Duodenal mucosa (tissue), 2 donors: ENCODE data around the gene MECR.
A peak's percentile ranks its signal among the peaks of the same experiment; 100 is the strongest.

ENCODE experiments used
- H3K27ac ChIP-seq: one replicate; pipeline ENCODE4 v1.7.0; 2013; ENCODE audit warnings: low read depth, low read length
- H3K27me3 ChIP-seq, 2 donors: one replicate each; pipeline ENCODE4 v1.7.0; 2013; ENCODE audit warnings: low read length in 2 of 2, control low read depth in 1 of 2; ENCODE audit not compliant: insufficient read depth in 2 of 2, control insufficient read depth in 1 of 2
- H3K36me3 ChIP-seq, 2 donors: one replicate each; pipeline ENCODE4 v1.7.0; 2013; ENCODE audit warnings: low read length in 2 of 2, control low read depth in 1 of 2; ENCODE audit not compliant: insufficient read depth in 2 of 2, control insufficient read depth in 1 of 2
- H3K4me1 ChIP-seq, 2 donors: one replicate each; pipeline ENCODE4 v1.7.0; 2013; ENCODE audit warnings: low read length in 2 of 2, control low read depth in 1 of 2; ENCODE audit not compliant: insufficient read depth in 2 of 2, control insufficient read depth in 1 of 2
- H3K4me3 ChIP-seq, 2 donors: one replicate each; pipeline ENCODE4 v1.7.0; 2013; ENCODE audit warnings: low read length in 2 of 2, low read depth in 1 of 2
- H3K9ac ChIP-seq, 2 donors: one replicate each; pipeline ENCODE4 v1.7.0; 2013; ENCODE audit warnings: low read length in 2 of 2, low read depth in 1 of 2
- H3K9me3 ChIP-seq, 2 donors: one replicate each; pipeline ENCODE4 v1.7.0; 2013; ENCODE audit warnings: low read length in 2 of 2, control low read depth in 1 of 2; ENCODE audit not compliant: control insufficient read depth in 1 of 2

Gene MECR

GRCh38 chr1:29245876-29246275 lies 15.1 kb upstream of the MECR start:
- Histone ChIP-seq H3K4me1 (no peaks in the 10 kb centered on the region), H3K9ac (no peak overlapping the region), H3K4me3 (no peak overlapping the region), H3K27ac (no peak overlapping the region), H3K27me3 (peaks cover 0 to 3% of the 10 kb centered on the region in 2 donors), H3K9me3 (no peaks in the 10 kb centered on the region), H3K36me3 (no peaks in the 10 kb centered on the region)

DNA sequence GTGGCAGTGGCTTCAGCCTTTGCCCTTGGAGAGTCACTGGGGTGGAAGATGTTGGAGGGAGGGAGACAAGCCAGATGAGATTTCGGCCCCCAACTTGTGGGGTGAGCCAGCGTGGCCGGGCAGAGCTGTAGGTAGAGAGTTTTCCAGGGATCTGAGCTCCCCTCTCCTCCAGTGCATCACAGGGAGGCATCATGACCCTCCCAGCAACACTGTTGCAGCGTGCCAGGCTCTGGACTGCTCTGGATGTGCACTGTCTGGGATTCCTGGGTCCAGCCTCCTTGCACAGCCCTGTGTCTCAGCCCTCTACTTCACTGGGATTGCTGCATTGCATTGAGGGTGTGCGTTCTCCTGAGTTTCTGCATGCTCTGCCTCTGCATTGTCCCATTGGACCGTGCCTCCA lies 14.5 kb upstream of the MECR start:
- H3K9me3 ChIP-seq = no peaks in the 10 kb centered on the region
- H3K4me1 ChIP-seq = no peaks in the 10 kb centered on the region
- peaks cover 0 to 4% of the 10 kb centered on the region in 2 donors for H3K27me3 ChIP-seq
- H3K9ac ChIP-seq = no peak overlapping the region
- H3K27ac ChIP-seq = no peak overlapping the region
- no peaks in the 10 kb centered on the region for H3K36me3 ChIP-seq
- H3K4me3 ChIP-seq = no peak overlapping the region

- peaks cover 9 to 19% of the 10 kb centered on the region in 2 donors for H3K27me3 ChIP-seq
- no peaks in the 10 kb centered on the region for H3K4me1 ChIP-seq
- no peak overlapping the region for H3K27ac ChIP-seq
- H3K4me3 ChIP-seq = no peak overlapping the region
- H3K36me3 ChIP-seq = no peaks in the 10 kb centered on the region
- H3K9me3 ChIP-seq = no peaks in the 10 kb centered on the region
- H3K9ac ChIP-seq = no peak overlapping the region
Measured at GRCh38 chr1:29243871-29244200, 13.1 kb upstream of the MECR start.

DNA sequence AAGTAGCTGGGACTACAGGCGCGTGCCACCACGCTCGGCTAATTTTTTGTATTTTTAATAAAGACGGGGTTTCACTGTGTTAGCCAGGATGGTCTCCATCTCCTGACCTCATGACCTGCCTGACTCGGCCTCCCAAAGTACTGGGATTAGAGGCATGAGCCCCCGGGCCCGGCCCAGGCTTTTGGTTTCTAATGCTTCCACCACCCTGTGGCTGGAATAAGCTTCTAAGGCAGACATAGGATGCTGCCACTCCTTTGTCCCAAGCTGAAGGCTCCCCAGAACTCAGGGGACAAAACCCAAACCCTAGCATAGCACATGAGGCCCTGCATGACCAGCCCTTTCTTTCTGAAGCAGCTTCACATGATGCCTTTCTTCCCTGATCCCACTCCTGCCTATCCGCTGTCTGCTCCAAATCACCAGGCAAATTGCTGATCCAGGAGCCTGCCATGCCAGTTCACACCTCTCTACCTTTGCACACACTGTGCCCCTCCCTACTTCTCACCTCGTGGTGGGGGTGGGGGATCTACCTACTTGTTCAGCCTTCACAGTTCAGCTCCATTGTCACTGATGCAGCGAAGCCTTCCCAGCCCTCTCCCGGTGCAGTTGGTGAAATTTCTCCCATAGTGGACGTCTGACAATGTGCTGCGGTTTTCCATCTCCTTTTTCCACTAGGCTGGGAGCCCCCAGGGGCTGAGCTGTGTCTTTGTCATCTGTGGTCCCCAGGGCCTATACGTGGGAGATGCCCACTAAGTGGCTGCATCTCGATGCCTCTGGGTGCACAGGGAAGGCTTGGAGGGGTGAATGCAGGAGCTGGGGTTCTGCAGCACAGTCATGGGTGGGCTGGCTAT lies 12.5 kb upstream of the MECR start:
- Histone ChIP-seq H3K9me3 (no peaks in the 10 kb centered on the region), H3K27ac (no peak overlapping the region), H3K36me3 (no peaks in the 10 kb centered on the region), H3K27me3 (peaks cover 15 to 24% of the 10 kb centered on the region in 2 donors), H3K4me3 (no peak overlapping the region), H3K9ac (no peak overlapping the region), H3K4me1 (peaks cover 0 to 3% of the 10 kb centered on the region in 2 donors)

DNA sequence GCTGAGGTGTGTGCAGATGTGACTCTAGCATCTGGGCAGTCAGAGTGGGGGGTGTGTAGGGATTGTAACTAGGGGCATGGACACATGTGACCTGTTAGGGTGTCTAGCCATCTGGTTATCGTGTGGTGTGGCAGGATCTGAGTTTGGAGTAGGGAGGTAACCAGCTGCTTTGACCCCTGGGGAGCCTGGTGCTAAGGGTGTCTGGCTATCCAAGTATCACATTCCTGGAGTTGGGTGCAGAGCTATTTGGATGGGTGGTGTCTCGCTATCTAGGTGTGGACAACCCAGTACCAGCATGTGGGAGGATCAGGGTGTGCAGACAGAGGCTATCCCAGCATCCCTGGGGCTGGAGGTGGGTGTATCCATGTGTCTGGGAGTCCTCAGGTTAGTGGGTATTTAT lies 10.3 kb upstream of the MECR start:
- peaks cover 10 to 16% of the 10 kb centered on the region in 2 donors for H3K4me1 ChIP-seq
- no peaks in the 10 kb centered on the region for H3K9me3 ChIP-seq
- no peaks in the 10 kb centered on the region for H3K36me3 ChIP-seq
- H3K4me3 ChIP-seq = no peak overlapping the region
- H3K27me3 ChIP-seq = peaks cover 29 to 36% of the 10 kb centered on the region in 2 donors
- no peak overlapping the region for H3K9ac ChIP-seq
- no peak overlapping the region for H3K27ac ChIP-seq

DNA sequence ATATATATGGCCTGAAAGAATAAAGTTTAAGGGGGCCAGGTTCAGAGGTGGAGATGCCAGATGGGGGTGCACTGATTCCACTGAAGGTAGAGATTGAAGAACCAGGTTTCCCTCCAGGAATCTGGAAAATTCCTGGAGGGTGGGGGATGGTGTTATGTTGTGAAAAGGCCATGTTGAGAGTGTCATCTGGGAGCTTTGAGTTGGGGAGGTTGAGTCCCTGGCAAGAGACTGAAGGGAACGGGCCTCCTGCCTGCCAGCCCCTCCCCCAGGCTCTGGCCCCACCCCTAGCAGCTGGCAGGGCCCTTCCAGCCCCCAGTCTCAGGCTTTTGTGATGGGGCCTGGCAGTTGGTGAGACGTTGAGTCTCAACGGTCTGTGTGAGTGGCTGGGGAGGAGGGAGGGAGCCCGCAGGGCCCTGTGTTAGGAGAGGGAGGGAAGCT lies 9.7 kb upstream of the MECR start:
- Histone ChIP-seq H3K27ac (no peak overlapping the region), H3K9ac (no peak overlapping the region), H3K4me3 (no peak overlapping the region), H3K27me3 (peaks cover 29 to 36% of the 10 kb centered on the region in 2 donors), H3K4me1 (peaks cover 11 to 16% of the 10 kb centered on the region in 2 donors), H3K36me3 (no peaks in the 10 kb centered on the region), H3K9me3 (no peaks in the 10 kb centered on the region)

DNA sequence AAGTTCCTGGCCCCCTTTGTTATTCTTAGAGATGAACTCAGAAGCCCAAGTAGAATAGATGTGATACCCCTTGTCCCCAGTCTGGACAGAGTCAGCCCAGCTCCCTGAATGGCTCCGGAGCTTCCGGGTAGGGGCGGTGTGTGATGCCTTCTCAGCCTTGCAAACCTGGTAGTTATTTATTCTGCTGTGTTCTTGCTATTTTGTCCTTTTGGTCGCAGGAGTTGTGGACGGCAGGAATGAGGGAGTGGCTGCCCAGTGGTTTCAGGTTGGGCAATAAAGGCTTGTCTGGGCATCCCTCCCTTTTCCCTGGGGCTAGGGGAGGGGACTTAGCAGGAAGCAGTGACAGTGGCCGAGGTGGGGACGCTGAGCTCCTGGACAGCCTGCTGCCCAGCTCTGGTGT lies 8.4 kb upstream of the MECR start:
- no peak overlapping the region for H3K27ac ChIP-seq
- H3K27me3 ChIP-seq = peaks cover 29 to 36% of the 10 kb centered on the region in 2 donors
- H3K4me3 ChIP-seq = no peak overlapping the region
- H3K4me1 ChIP-seq = peaks cover 11 to 16% of the 10 kb centered on the region in 2 donors
- H3K9me3 ChIP-seq = no peaks in the 10 kb centered on the region
- H3K36me3 ChIP-seq = no peaks in the 10 kb centered on the region
- no peak overlapping the region for H3K9ac ChIP-seq

DNA sequence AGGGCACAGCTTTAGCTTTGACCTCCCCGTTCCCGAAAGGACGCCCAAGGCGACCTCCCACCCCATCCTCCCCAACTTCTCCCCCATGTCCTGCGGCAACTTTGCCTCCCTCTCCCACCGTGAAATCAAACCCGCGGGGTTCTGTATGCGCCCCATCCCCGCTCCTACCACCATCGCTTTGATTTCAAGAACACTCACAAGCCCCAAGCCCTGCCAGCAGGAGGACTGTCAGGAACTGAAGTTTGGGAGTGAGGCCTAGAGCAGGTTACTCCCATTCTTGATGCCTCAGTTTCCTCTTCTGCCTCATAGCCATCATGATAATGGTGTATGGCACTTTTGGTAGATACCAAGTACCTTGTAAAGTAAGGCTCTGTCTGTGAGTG lies 7.9 kb upstream of the MECR start:
- Histone ChIP-seq H3K27ac (no peak overlapping the region), H3K4me1 (peaks cover 11 to 16% of the 10 kb centered on the region in 2 donors), H3K9ac (no peak overlapping the region), H3K27me3 (peaks cover 29 to 36% of the 10 kb centered on the region in 2 donors), H3K9me3 (no peaks in the 10 kb centered on the region), H3K36me3 (no peaks in the 10 kb centered on the region), H3K4me3 (no peak overlapping the region)

GRCh38 chr1:29237852-29238619 lies 7.3 kb upstream of the MECR start:
- Histone ChIP-seq H3K4me3 (peak overlapping the region; percentile 16 to 22), H3K9me3 (no peaks in the 10 kb centered on the region), H3K4me1 (peaks cover 11 to 16% of the 10 kb centered on the region in 2 donors), H3K36me3 (no peaks in the 10 kb centered on the region), H3K27ac (no peak overlapping the region), H3K27me3 (peaks cover 29 to 36% of the 10 kb centered on the region in 2 donors), H3K9ac (no peak overlapping the region)

GRCh38 chr1:29237129-29237821 lies 6.5 kb upstream of the MECR start:
- H3K4me3 ChIP-seq = peak overlapping the region; percentile 55 to 75
- H3K4me1 ChIP-seq = peaks cover 11 to 16% of the 10 kb centered on the region in 2 donors
- H3K27me3 ChIP-seq = peaks cover 29 to 36% of the 10 kb centered on the region in 2 donors
- H3K9me3 ChIP-seq = no peaks in the 10 kb centered on the region
- peak overlapping the region; percentile 57 to 72 for H3K9ac ChIP-seq
- no peaks in the 10 kb centered on the region for H3K36me3 ChIP-seq
- no peak overlapping the region for H3K27ac ChIP-seq
